ENCODE results near the gene ZBTB39. TPM values are rescaled to one million over a fixed set of nuclear protein-coding genes. Genes with fewer than 3 reads are reported as not detected.

Gene ZBTB39
- 4.4 to 6.0 TPM (median 5.7 TPM) in 5 replicates for total RNA-seq (2022; extraction: Qiagen RNA extraction; ENCODE audit: low read depth)

GRCh38 chr12:57005980-57006808 lies at the start of gene ZBTB39:
TSS of gene ZBTB39 (minus strand) at chr12:57006546. CDS start at chr12:57004917, 1,629 bp downstream.

GRCh38 chr12:57049890-57050289 lies 43.5 kb upstream of the ZBTB39 start, which contains the start of gene MYO1A:
TSS of gene MYO1A (minus strand) at chr12:57050129. CDS start at chr12:57048323, 1,806 bp downstream.

DNA sequence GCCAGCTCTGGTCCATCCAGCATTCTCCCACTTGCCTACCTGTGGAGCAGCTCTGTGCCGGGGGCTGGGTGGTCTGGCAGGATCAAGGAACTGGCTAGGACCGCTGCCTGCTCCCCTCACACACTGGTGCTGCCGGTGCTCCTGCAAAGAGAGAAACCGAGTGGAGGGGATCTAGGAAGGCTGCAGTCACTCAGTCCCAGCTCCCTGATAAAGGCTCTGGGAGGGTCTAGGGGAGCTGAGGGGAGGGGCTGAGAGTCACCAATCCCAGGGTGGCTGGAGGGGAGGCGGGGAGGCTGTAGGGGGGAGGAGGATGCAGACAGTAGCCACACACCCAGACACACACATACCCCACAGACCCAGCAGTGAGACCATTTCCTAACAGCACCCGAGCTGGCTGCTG lies 10.0 kb upstream of the ZBTB39 start, which contains the start of gene TAC3:
Gene TAC3, minus strand, starts transcription at position 182 of the 400 bp plus-strand sequence. CDS start 732 bp downstream, outside the sequence.

GRCh38 chr12:56957229-56958052 lies 48.9 kb downstream of the ZBTB39 start, which contains the start of gene RDH16:
TSS of gene RDH16 (minus strand) at chr12:56957608. CDS start at chr12:56957462, 146 bp downstream.

Other genes starting within 250 kb of the ZBTB39 start
- gene HSD17B6, start 243.2 kb downstream of the ZBTB39 start, total RNA-seq (2022; extraction: Qiagen RNA extraction; ENCODE audit: low read depth) = 0.51 to 2.1 TPM (median 1.7 TPM) in 5 replicates
- gene SDR9C7, start 72.1 kb downstream of the ZBTB39 start, total RNA-seq (2022; extraction: Qiagen RNA extraction; ENCODE audit: low read depth) = not detected in 5 replicates
- 0.07 to 0.10 TPM (median 0.09 TPM) in 5 replicates for gene RDH16, start 48.9 kb downstream of the ZBTB39 start, total RNA-seq (2022; extraction: Qiagen RNA extraction; ENCODE audit: low read depth)
- 0.20 TPM in 1 of 5 replicates, not detected in the others for gene TAC3, start 10.0 kb upstream of the ZBTB39 start, total RNA-seq (2022; extraction: Qiagen RNA extraction; ENCODE audit: low read depth)
- 0.07 to 0.38 TPM (median 0.17 TPM) in 3 of 5 replicates, not detected in the others for gene MYO1A, start 43.6 kb upstream of the ZBTB39 start, total RNA-seq (2022; extraction: Qiagen RNA extraction; ENCODE audit: low read depth)
- gene NEMP1, start 72.2 kb upstream of the ZBTB39 start, total RNA-seq (2022; extraction: Qiagen RNA extraction; ENCODE audit: low read depth) = 10.4 to 18.6 TPM (median 15.8 TPM) in 5 replicates
- gene NAB2, start 82.6 kb upstream of the ZBTB39 start, total RNA-seq (2022; extraction: Qiagen RNA extraction; ENCODE audit: low read depth) = 16.4 to 18.9 TPM (median 18.4 TPM) in 5 replicates
- 36.7 to 55.0 TPM (median 49.2 TPM) in 5 replicates for gene STAT6, start 104.8 kb upstream of the ZBTB39 start, total RNA-seq (2022; extraction: Qiagen RNA extraction; ENCODE audit: low read depth)
- gene LRP1, start 121.9 kb upstream of the ZBTB39 start, total RNA-seq (2022; extraction: Qiagen RNA extraction; ENCODE audit: low read depth) = 16.3 to 22.4 TPM (median 19.3 TPM) in 5 replicates
- not detected in 5 replicates for gene LRP1-AS, start 141.1 kb upstream of the ZBTB39 start, total RNA-seq (2022; extraction: Qiagen RNA extraction; ENCODE audit: low read depth)
- gene NXPH4, start 210.2 kb upstream of the ZBTB39 start, total RNA-seq (2022; extraction: Qiagen RNA extraction; ENCODE audit: low read depth) = 3.9 to 6.8 TPM (median 5.6 TPM) in 5 replicates
- 129 to 134 TPM (median 130 TPM) in 5 replicates for gene SHMT2, start 223.2 kb upstream of the ZBTB39 start, total RNA-seq (2022; extraction: Qiagen RNA extraction; ENCODE audit: low read depth)
- gene STAC3, start 244.6 kb upstream of the ZBTB39 start, total RNA-seq (2022; extraction: Qiagen RNA extraction; ENCODE audit: low read depth) = 0.26 to 0.50 TPM (median 0.30 TPM) in 5 replicates

Measured in A549 treated with RU486 at 1 μM for 4 hours (cell line).